IMR-90 (cell line): ENCODE results near the gene CDX4. TPM values are rescaled to one million over a fixed set of nuclear protein-coding genes. Genes with fewer than 3 reads are reported as not detected.

Experiments
- ATAC-seq: fragments of 200-7000 bp; cut with Tn5 transposase; 2 replicates; pipeline ENCODE4 v1.9.1; 2020; ENCODE audit warnings: low read depth, mild to moderate bottlenecking, moderate library complexity
- BruUV-seq: library from RNA; stranded (reverse); fragments of 400-500 nt; replicated peaks from 2 replicates; lab custom pipeline; 2021; lab: Mats Ljungman, UMichigan
- CTCF ChIA-PET: fragments of 300-600 bp; formaldehyde crosslinking; extraction: SDS; loops from one replicate; lab custom pipeline; 2021; ENCODE audit warnings: antibody characterized with exemption; lab: Yijun Ruan, JAX
- POLR2A ChIA-PET: fragments of 300-600 bp; sonication (Branson Sonifier 250); formaldehyde crosslinking; loops from one replicate; lab custom pipeline; 2022; ENCODE audit warnings: antibody characterized with exemption; ENCODE audit not compliant: unreplicated experiment; lab: Charles Lee
- DNase-seq: peaks from one replicate; pipeline ENCODE4 v3.0.0; 2013
- H2AFZ ChIP-seq: replicated peaks from 2 replicates; pipeline ENCODE3; 2013; ENCODE audit warnings: low read length, mild to moderate bottlenecking; ENCODE audit not compliant: poor library complexity
- H2AK5ac ChIP-seq: 2 replicates; pipeline ENCODE4 v1.6.1; 2013; ENCODE audit warnings: low read depth, low read length, inconsistent platforms
- H2AK9ac ChIP-seq: replicated peaks from 2 replicates; pipeline ENCODE3; 2013; ENCODE audit warnings: mild to moderate bottlenecking, low read depth, low read length, moderate library complexity; ENCODE audit not compliant: poor library complexity
- H2BK120ac ChIP-seq: 2 replicates; pipeline ENCODE4 v1.6.1; 2013; ENCODE audit warnings: low read depth, low read length, inconsistent platforms
- H2BK15ac ChIP-seq: 3 replicates; pipeline ENCODE4 v1.6.1; 2013; ENCODE audit warnings: low read depth, low read length, inconsistent platforms
- H2BK20ac ChIP-seq: 2 replicates; pipeline ENCODE4 v1.6.1; 2013; ENCODE audit warnings: low read depth, mild to moderate bottlenecking, inconsistent platforms, low read length, moderate library complexity
- H2BK5ac ChIP-seq: 2 replicates; pipeline ENCODE4 v1.6.1; 2013; ENCODE audit warnings: mild to moderate bottlenecking, low read depth, low read length, inconsistent platforms; ENCODE audit not compliant: poor library complexity, severe bottlenecking
- H3K14ac ChIP-seq: replicated peaks from 2 replicates; pipeline ENCODE4 v1.6.1; 2013; ENCODE audit warnings: low read depth, low read length, inconsistent platforms
- H3K18ac ChIP-seq: 2 replicates; pipeline ENCODE4 v1.6.1; 2013; ENCODE audit warnings: low read depth, low read length, control low read depth
- H3K23ac ChIP-seq: 2 replicates; pipeline ENCODE4 v1.6.1; 2013; ENCODE audit warnings: low read depth, low read length, inconsistent platforms
- H3K27ac ChIP-seq: 2 replicates; pipeline ENCODE4 v1.5.1; 2013; ENCODE audit warnings: mild to moderate bottlenecking, control low read depth, low read length; ENCODE audit not compliant: insufficient read depth
- H3K27me3 ChIP-seq: 2 replicates; pipeline ENCODE4 v1.6.1; 2013; ENCODE audit warnings: low read length; ENCODE audit not compliant: control insufficient read depth, insufficient read depth
- H3K36me3 ChIP-seq: 2 replicates; pipeline ENCODE4 v1.6.1; 2013; ENCODE audit warnings: low read length, mixed read lengths; ENCODE audit not compliant: control insufficient read depth, insufficient read depth
- H3K4ac ChIP-seq: 2 replicates; pipeline ENCODE4 v1.6.1; 2013; ENCODE audit warnings: low read depth, low read length, inconsistent platforms
- H3K4me1 ChIP-seq: 2 replicates; pipeline ENCODE4 v1.6.1; 2013; ENCODE audit warnings: low read length, mixed read lengths; ENCODE audit not compliant: control insufficient read depth, insufficient read depth
- H3K4me2 ChIP-seq: 2 replicates; pipeline ENCODE4 v1.6.1; 2013; ENCODE audit warnings: low read depth, mild to moderate bottlenecking, control low read depth, low read length, moderate library complexity
- H3K4me3 ChIP-seq: 2 replicates; pipeline ENCODE4 v1.5.1; 2013; ENCODE audit warnings: low read depth, mild to moderate bottlenecking, control low read depth, low read length, moderate library complexity; ENCODE audit not compliant: insufficient read depth
- H3K56ac ChIP-seq: 2 replicates; pipeline ENCODE4 v1.6.1; 2013; ENCODE audit warnings: low read length, inconsistent platforms; ENCODE audit not compliant: insufficient read depth; ENCODE audit errors: extremely low read depth
- H3K79me1 ChIP-seq, 2 experiments: 2 replicates each; pipeline ENCODE4 v1.6.1; 2013; ENCODE audit warnings: low read length in 2 of 2, inconsistent platforms in 1 of 2, low read depth in 1 of 2
- H3K9ac ChIP-seq: 2 replicates; pipeline ENCODE4 v1.6.1; 2013; ENCODE audit warnings: low read depth, low read length, control low read depth
- H3K9me1 ChIP-seq: 2 replicates; pipeline ENCODE4 v1.6.1; 2013; ENCODE audit warnings: low read length, inconsistent platforms; ENCODE audit not compliant: insufficient read depth
- H3K9me3 ChIP-seq: 2 replicates; pipeline ENCODE4 v1.6.1; 2013; ENCODE audit warnings: low read length; ENCODE audit not compliant: control insufficient read depth, insufficient read depth
- H4K20me1 ChIP-seq: 2 replicates; pipeline ENCODE4 v1.6.1; 2013; ENCODE audit warnings: low read length, inconsistent platforms; ENCODE audit not compliant: insufficient read depth
- H4K5ac ChIP-seq: 2 replicates; pipeline ENCODE4 v1.6.1; 2013; ENCODE audit warnings: mild to moderate bottlenecking, low read depth, low read length, control low read depth
- H4K8ac ChIP-seq, 2 experiments: 2 replicates each; pipeline ENCODE4 v1.6.1; 2013; ENCODE audit warnings: low read depth in 2 of 2, low read length in 2 of 2, control low read depth in 1 of 2, inconsistent platforms in 1 of 2
- H4K91ac ChIP-seq: 2 replicates; pipeline ENCODE4 v1.6.1; 2013; ENCODE audit warnings: low read depth, low read length, inconsistent platforms; ENCODE audit not compliant: insufficient read depth
- BHLHE40 ChIP-seq: fragments of 150-350 bp; IDR thresholded peaks from 2 replicates; pipeline ENCODE4 v1.6.1; 2016; ENCODE audit warnings: mild to moderate bottlenecking, low read depth, low read length
- CEBPB ChIP-seq: IDR thresholded peaks from 2 replicates; pipeline ENCODE4 v1.6.1; 2012; ENCODE audit warnings: low read depth, low read length, improper control_type of control experiment
- CHD1 ChIP-seq: IDR thresholded peaks from 2 replicates; pipeline ENCODE4 v1.6.1; 2012; ENCODE audit warnings: low read depth, low read length, improper control_type of control experiment
- CTCF ChIP-seq: conservative IDR thresholded peaks from 2 replicates; pipeline ENCODE4 v1.5.1; 2012; ENCODE audit warnings: mild to moderate bottlenecking, low read depth, low read length, improper control_type of control experiment
- ELK1 ChIP-seq: fragments of 150-350 bp; IDR thresholded peaks from 2 replicates; pipeline ENCODE4 v1.6.1; 2016; ENCODE audit warnings: low read depth, mild to moderate bottlenecking, low read length, moderate library complexity, borderline replicate concordance
- FOS ChIP-seq: fragments of 150-350 bp; IDR thresholded peaks from 2 replicates; pipeline ENCODE4 v1.6.1; 2016; ENCODE audit warnings: low read depth, low read length
- MAFK ChIP-seq: IDR thresholded peaks from 2 replicates; pipeline ENCODE4 v1.6.1; 2012; ENCODE audit warnings: low read depth, low read length, improper control_type of control experiment
- MAZ ChIP-seq: IDR thresholded peaks from 2 replicates; pipeline ENCODE4 v1.6.1; 2012; ENCODE audit warnings: low read depth, mild to moderate bottlenecking, low read length, improper control_type of control experiment, moderate library complexity, borderline replicate concordance
- MXI1 ChIP-seq: IDR thresholded peaks from 2 replicates; pipeline ENCODE4 v1.6.1; 2012; ENCODE audit warnings: low read depth, mild to moderate bottlenecking, low read length, moderate library complexity, borderline replicate concordance
- NFE2L2 ChIP-seq: fragments of 150-350 bp; IDR thresholded peaks from 2 replicates; pipeline ENCODE4 v1.6.1; 2016; ENCODE audit warnings: low read depth, mild to moderate bottlenecking, low read length
- POLR2A ChIP-seq: IDR thresholded peaks from 2 replicates; pipeline ENCODE4 v1.6.1; 2012; ENCODE audit warnings: mild to moderate bottlenecking, low read depth, low read length
- RCOR1 ChIP-seq: IDR thresholded peaks from 2 replicates; pipeline ENCODE4 v1.6.1; 2012; ENCODE audit warnings: mild to moderate bottlenecking, low read length, improper control_type of control experiment; ENCODE audit not compliant: insufficient replicate concordance
- RFX5 ChIP-seq: IDR thresholded peaks from 2 replicates; pipeline ENCODE4 v1.8.0; 2012; ENCODE audit warnings: low read depth, mild to moderate bottlenecking, low read length, moderate library complexity
- SMC3 ChIP-seq: fragments of 150-350 bp; IDR thresholded peaks from 2 replicates; pipeline ENCODE4 v1.6.1; 2016; ENCODE audit warnings: low read depth, mild to moderate bottlenecking, antibody characterized with exemption, low read length, moderate library complexity
- USF2 ChIP-seq: fragments of 150-350 bp; IDR thresholded peaks from 2 replicates; pipeline ENCODE4 v1.6.1; 2017; ENCODE audit warnings: mild to moderate bottlenecking, antibody characterized with exemption, low read length, low read depth
- dilution Hi-C: fragments of 300-500 bp; cut with HindIII; formaldehyde crosslinking; loops from one replicate; pipeline ENCODE4 v1.14.3; 2018; ENCODE audit warnings: low sequenced_read_pairs; ENCODE audit not compliant: unreplicated experiment
- in situ Hi-C: fragments of 300-500 bp; cut with MboI; formaldehyde crosslinking; loops from 3 replicates; pipeline ENCODE4 v1.14.3; 2019; ENCODE audit warnings: low sequenced_read_pairs, inconsistent platforms, mixed read lengths
- intact Hi-C: fragments of 100-400 bp; cut with micrococcal nuclease; formaldehyde crosslinking; loops from 2 replicates; pipeline ENCODE4 v1.10.0; 2022
- polyA plus RNA-seq, 3 experiments: library from polyadenylated mRNA; depleted of rRNA; stranded (reverse); fragments of >200 nt; gene quantifications; 2 replicates each; pipeline ENCODE4 v1.2.3, GENCODE V29; 2012; ENCODE audit warnings: low replicate concordance in 1 of 3
- total RNA-seq: library from RNA; depleted of rRNA; stranded (reverse); fragments of >200 nt; gene quantifications from 2 replicates; pipeline ENCODE4 v1.2.3, GENCODE V29; 2012

The CDX4 gene
- total and polyA plus RNA-seq, 2 of the 4 experiments (the other 2 are of a cell fraction) = not detected

GRCh38 chrX:73412930-73413329 lies 33.9 kb upstream of the CDX4 start:
- intact Hi-C loops = no loop called here
- Histone ChIP-seq H2AK9ac (no peak overlapping the region), H3K4me3 (no peak overlapping the region), H2AK5ac (no peak overlapping the region), H3K79me1 (no peaks in the 10 kb centered on the region), H3K27ac (no peak overlapping the region), H3K23ac (no peak overlapping the region), H3K4me2 (no peak overlapping the region), H3K9me3 (no peaks in the 10 kb centered on the region; the same call in 1 of the 2 replicates), H2BK15ac (no peak overlapping the region), H2BK120ac (no peak overlapping the region), H3K4ac (no peak overlapping the region), H3K9me1 (no peaks in the 10 kb centered on the region), H4K20me1 (no peaks in the 10 kb centered on the region), H2BK20ac (no peak overlapping the region), H2AFZ (no peak overlapping the region), H3K18ac (no peak overlapping the region), H2BK5ac (no peak overlapping the region), H3K27me3 (no peaks in the 10 kb centered on the region; the same call in 1 of the 2 replicates), H3K14ac (no peak overlapping the region), H3K4me1 (no peaks in the 10 kb centered on the region), H4K8ac (no peak overlapping the region), H3K9ac (no peak overlapping the region), H4K91ac (no peak overlapping the region), H4K5ac (no peak overlapping the region), H3K36me3 (no peaks in the 10 kb centered on the region), H3K56ac (no peak overlapping the region)
- CTCF ChIA-PET = no interaction called here
- no peak for ATAC-seq
- DNase-seq = no peak
- POLR2A ChIA-PET = no interaction called here
- TF ChIP-seq MAFK = no peak
- no peak for TF ChIP-seq RCOR1
- TF ChIP-seq CHD1 = no peak
- TF ChIP-seq BHLHE40 = no peak
- no peak for TF ChIP-seq SMC3
- TF ChIP-seq FOS = no peak
- TF ChIP-seq POLR2A = no peak
- TF ChIP-seq MXI1 = no peak
- TF ChIP-seq NFE2L2 = no peak
- no peak for TF ChIP-seq MAZ
- TF ChIP-seq USF2 = no peak
- TF ChIP-seq CEBPB = no peak
- TF ChIP-seq ELK1 = no peak
- no peak for TF ChIP-seq CTCF
- TF ChIP-seq RFX5 = no peak
- dilution Hi-C loops = no loop called here
- in situ Hi-C loops = no loop called here
- no TSS peak for BruUV-seq
